NCI-H1092 (cell line): ENCODE data around the gene CFAP300.

Source experiments
- DNase-seq: peaks from one replicate; lab custom pipeline; 2025; lab: John Stamatoyannopoulos, UW

CFAP300 gene

DNA sequence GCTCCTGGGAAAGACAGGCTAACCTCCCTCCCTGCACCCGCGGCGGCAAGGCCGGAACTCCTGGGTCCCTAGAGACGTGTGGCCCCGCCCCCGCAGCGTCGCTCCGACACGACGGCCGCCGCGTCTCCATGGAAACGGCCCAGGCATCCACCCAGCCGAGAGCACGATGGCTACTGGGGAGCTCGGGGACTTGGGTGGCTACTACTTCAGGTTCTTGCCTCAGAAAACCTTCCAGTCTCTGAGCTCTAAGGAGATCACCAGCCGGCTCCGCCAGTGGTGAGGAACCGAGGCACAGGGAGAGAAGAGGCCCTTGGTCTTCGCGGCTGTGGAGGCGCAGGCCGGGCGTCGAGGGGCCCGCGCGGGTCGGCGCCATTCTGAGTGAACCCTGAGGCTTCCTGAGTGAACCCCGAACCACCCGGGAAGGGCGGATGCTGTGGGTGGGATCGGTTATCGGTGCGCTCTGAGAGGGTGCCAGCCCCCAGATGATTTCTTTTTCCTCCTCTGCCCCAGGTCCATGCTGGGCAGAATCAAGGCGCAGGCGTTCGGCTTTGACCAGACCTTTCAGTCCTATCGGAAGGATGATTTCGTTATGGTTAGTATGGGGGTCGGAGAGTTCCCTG, at the start of gene CFAP300:
Gene CFAP300 (plus strand): TSS at position 133 of the 620 bp plus-strand sequence. CDS start 34 bp downstream, at position 167.
- DNase-seq, result peak; percentile 15

GRCh38 chr11:102001657-102002338, 45.4 kb upstream of the CFAP300 start:
- no peak for DNase-seq

DNA sequence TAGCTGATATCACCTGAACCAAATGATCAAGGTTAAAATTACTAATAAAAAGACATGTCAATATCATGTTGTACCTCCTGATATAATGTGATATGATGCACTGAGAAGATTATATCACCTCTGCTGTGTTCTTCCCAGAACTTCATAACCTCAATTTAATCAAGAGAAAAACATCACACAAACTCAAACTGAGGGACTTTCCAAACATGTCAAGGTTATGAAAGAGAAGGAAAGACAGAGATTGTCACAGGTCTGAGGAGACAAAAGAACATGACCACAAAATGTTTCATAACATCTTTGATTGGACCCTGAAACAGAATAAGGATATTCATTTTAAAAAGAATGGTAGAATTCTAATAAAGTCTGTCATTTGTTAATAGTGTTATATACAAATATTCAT, 43.0 kb upstream of the CFAP300 start:
- DNase-seq, result no peak

- DNase-seq, result no peak
Observed at GRCh38 chr11:102005306-102005705, 41.9 kb upstream of the CFAP300 start.

GRCh38 chr11:102006835-102007566, 40.2 kb upstream of the CFAP300 start:
- no peak for DNase-seq

GRCh38 chr11:102007567-102008437, 39.4 kb upstream of the CFAP300 start:
- no peak for DNase-seq

DNA sequence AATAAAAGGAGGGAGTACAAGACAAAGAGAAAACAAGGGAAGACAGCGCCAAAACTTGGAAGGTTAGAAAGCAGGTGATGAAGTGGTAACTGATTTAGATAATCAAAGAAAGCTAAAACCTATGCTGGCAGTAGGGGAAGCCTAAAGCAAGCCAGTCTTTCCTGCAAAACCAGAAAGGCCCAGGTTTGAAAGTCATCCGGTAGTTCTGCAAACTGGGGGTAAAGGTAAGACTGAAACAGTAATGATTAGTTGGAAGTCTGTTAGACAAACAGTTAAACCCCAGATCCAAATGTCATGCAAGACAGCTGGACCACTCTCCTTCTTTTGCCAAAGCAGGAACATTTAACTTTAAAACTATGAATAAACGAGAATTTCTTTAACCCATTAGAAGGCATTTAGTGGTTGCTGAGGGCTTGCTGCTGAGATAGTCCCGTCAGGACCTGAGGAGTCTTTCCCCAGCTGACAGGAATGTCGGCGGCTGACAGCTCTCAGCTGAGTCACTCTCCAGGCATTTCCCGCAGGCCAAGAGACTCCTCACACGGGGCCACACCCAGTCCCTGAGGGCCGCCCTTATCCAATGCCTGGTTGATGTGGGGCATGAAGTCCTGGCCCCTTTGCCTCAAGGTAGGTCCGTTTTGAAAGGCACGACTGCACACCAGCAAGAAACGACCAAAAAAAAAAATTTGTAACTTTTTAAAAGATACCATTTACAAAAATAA, 36.3 kb upstream of the CFAP300 start:
- DNase-seq, result no peak

DNA sequence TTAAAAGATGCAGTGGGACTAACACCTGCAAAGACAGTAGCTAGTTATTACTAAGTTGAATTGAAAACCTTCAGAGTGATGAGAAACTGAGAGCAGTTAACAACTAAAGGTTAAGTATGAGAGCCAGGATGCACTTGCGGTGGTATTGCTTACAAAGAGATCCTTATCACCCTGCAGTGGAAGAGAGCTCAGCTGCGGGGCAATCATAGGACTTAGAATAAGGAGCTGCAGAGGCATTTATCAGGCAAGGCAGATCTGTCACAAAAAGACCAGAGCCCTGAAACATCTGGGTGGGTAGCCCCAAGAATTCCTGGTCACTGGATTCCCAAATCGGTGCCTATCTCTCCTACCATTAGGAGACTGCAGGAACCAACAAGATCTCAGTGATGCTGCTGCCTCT, 34.3 kb upstream of the CFAP300 start:
- DNase-seq, result no peak

GRCh38 chr11:102014756-102015155, 32.5 kb upstream of the CFAP300 start:
- no peak for DNase-seq

DNA sequence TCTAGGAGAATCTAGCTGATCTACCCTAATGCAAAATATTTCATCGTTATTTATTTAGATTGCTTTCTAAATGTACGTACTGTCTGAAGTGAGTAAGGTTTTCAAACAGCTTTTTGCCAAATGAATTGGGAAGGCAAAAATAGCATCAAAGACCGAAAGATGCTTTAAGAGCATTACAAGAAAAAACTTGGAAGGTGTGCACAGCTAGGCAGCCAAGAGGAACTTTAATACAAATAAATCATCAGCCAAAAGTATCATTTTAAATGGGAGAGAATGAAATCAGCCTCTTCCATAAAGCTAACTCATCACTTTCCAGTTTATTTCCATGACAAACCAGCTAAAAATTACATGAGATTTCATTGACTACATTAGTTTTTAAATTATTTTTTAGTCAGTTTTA, 30.2 kb upstream of the CFAP300 start:
- no peak for DNase-seq

GRCh38 chr11:102026217-102026616, 21.0 kb upstream of the CFAP300 start:
- no peak for DNase-seq

DNA sequence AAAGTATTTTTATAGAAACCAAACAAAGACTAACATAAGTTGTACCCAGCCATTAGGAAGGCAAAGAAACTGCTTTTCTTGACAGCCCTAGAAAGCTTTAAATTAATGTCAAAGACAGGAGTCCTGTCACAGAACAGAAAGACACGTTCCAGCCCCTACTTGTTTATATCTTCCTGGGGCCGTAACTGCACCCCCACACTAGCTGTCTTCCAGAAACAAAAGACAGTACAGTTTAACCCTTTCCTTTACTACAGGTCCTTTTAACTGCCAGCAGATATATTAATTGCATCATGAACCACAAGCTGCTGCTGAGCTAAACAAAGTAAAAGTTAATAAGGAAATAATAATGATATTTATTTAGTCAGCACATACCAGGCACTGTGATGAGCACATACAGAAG, 20.3 kb upstream of the CFAP300 start:
- DNase-seq, result no peak

DNA sequence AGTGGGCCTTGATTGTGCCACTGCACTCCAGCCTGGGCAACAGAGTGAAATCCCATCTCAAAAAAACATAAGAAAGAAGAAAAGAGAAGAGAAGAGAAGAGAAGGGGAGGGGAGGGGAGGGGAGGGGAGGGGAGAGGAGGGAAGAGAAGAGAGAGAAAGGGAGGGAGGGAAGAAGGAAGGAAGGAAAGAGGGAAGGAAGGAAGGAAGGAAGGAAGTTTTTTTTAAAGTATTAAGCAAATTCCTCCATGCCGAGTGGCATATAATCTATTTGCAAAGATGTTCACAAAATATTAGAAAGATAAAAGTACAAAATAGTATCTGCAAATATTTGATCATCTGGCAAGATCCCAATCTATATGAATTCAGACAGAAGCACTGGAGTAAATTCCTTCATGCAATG, 10.5 kb upstream of the CFAP300 start:
- no peak for DNase-seq

GRCh38 chr11:102046841-102047240, 396 bp upstream of the CFAP300 start:
- DNase-seq, result no peak

- DNase-seq, result no peak
Observed at GRCh38 chr11:102050927-102051575, 3.8 kb downstream of the CFAP300 start.

- no peak for DNase-seq
Observed at GRCh38 chr11:102061276-102061675, 14.0 kb downstream of the CFAP300 start.

DNA sequence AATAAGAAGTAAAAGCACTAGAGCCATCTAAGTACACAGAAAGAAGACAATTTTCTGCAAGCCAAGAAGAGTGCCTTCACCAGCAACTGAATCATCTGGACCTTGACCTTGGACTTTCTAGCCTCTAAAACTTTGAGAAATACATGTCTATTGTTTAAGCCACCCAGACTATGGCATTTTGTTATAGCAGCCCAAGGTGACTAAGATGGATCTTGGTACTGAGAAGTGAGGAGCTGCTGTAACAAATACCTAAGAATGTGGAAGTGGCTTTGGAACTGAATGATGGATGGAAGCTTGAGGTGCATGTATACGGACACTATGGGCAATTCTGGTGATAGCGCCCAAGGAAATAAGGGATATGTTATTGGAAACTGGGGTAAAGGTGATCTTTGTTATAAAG, 14.9 kb downstream of the CFAP300 start:
- DNase-seq, result no peak

- DNase-seq, result no peak
Observed at GRCh38 chr11:102064316-102064715, 17.1 kb downstream of the CFAP300 start.

DNA sequence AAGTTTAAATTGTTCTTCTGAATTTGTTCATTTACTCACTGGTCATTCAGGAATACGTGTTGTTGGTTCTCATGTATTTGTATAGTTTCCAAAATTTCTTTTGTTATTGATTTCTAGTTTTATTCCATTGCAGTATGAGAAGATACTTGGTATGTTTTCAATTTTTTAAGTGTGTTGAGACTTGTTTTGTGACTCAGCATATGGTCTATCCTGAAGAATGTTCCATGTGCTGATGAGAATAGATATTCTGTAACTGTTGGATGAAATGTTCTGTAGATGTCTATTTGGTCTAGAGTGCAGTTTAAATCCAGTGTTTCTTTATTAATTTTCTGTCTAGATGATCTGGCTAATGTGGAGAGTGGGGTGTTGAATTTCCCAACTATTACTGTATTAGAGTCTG, 23.5 kb downstream of the CFAP300 start:
- DNase-seq, result no peak

DNA sequence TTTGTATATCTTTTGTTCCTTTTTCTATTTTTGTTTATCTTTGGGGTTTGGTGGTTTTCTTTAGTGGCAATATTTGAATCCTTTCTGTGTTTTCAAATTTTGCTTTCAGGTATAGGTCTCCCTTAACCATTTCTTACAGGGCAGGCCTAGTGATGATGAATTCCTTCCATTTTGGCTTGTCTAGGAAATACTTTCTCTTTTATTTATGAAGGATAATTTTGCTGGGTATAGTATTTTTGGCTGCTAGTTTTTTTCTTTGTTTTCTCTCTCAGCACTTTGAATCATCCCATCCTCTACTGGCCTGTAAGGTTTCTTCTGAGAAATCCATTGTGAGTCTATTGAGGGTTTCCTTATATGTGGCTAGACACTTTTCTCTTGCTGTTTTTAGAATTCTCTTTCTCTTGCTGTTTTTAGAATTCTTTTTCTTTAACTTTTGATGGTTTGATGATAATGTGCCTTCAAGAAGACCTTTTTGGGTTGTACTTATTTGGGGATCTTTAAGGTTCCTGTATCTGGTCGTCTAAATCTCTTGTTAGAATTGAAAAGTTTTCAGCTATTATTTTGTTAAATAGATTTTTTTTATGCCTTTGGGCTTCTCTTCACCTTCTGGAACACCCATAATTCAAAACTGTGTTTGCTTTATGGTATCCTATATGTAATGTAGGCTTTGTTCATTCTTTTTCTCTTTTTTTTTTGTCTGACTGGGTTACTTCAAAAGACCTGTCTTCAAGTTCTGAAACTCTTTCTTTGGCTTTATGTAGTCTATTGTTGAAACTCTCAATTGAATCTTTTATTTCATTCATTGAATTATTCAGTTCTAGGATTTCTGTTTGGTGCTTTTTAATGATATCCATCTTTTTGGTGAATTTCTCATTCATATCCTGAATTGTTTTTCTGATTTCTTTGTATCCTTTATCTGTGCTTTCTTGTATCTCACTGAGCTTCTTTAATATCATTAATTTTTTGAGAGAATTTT, 24.5 kb downstream of the CFAP300 start:
- DNase-seq, result no peak
